HG03159 (cell line): ENCODE data around the gene C6orf62.
"Not testable (repeated sequence)": the region's sequence is repeated elsewhere in the genome, so short reads cannot be mapped to it uniquely, and the experiment has no call there.

Experiments
- ATAC-seq: cut with Tn5 transposase; IDR thresholded peaks from one replicate; pipeline ENCODE4 v1.9.1; 2021; ENCODE audit warnings: mild to moderate bottlenecking, moderate library complexity; ENCODE audit not compliant: unreplicated experiment

Gene C6orf62

GRCh38 chr6:24702720-24703282 lies 16.2 kb downstream of the C6orf62 start:
- no peak for ATAC-seq

- no peak for ATAC-seq
These were observed 19.2 kb downstream of the C6orf62 start for GRCh38 chr6:24699521-24700359.

- no peak for ATAC-seq
These were observed 22.9 kb downstream of the C6orf62 start for GRCh38 chr6:24696097-24696496.

- ATAC-seq: peak; percentile 59
These were observed 23.3 kb downstream of the C6orf62 start for GRCh38 chr6:24695635-24696034.

- ATAC-seq: no peak
These were observed 24.8 kb downstream of the C6orf62 start for GRCh38 chr6:24694198-24694597.

GRCh38 chr6:24692848-24693592 lies 25.9 kb downstream of the C6orf62 start:
- no peak for ATAC-seq

GRCh38 chr6:24692415-24692814 lies 26.5 kb downstream of the C6orf62 start:
- no peak for ATAC-seq

GRCh38 chr6:24692003-24692402 lies 27.0 kb downstream of the C6orf62 start:
- no peak for ATAC-seq

- ATAC-seq: no peak
These were observed 27.4 kb downstream of the C6orf62 start for GRCh38 chr6:24691550-24691949.

- ATAC-seq: no peak
These were observed 28.4 kb downstream of the C6orf62 start for GRCh38 chr6:24690593-24690992.

GRCh38 chr6:24689964-24690363 lies 29.0 kb downstream of the C6orf62 start:
- ATAC-seq: no peak

GRCh38 chr6:24686946-24687345 lies 32.0 kb downstream of the C6orf62 start:
- ATAC-seq: no peak

- no peak for ATAC-seq
These were observed 32.5 kb downstream of the C6orf62 start for GRCh38 chr6:24686408-24686807.

GRCh38 chr6:24683297-24684296 lies 35.4 kb downstream of the C6orf62 start:
- ATAC-seq: no peak

GRCh38 chr6:24680582-24680981 lies 38.4 kb downstream of the C6orf62 start:
- ATAC-seq: no peak

- not testable (repeated sequence) for ATAC-seq
These were observed 40.1 kb downstream of the C6orf62 start for GRCh38 chr6:24678792-24679352.

- ATAC-seq: no peak
These were observed 45.3 kb downstream of the C6orf62 start for GRCh38 chr6:24673625-24674024.

GRCh38 chr6:24672620-24673182 lies 46.3 kb downstream of the C6orf62 start:
- ATAC-seq: no peak

GRCh38 chr6:24671077-24671476 lies 47.9 kb downstream of the C6orf62 start:
- not testable (repeated sequence) for ATAC-seq

GRCh38 chr6:24670492-24670891 lies 48.5 kb downstream of the C6orf62 start:
- ATAC-seq: not testable (repeated sequence)
